SK-N-SH treated with all-trans-retinoic acid at 6 μM for 48 hours (cell line): ENCODE measurements around the gene CDK15.

Source experiments
- ATAC-seq: fragments of 200-7000 bp; cut with Tn5 transposase; 3 replicates; pipeline ENCODE4 v1.9.1; 2020; ENCODE audit warnings: mild to moderate bottlenecking, moderate library complexity
- ARNTL ChIP-seq: fragments of 450-650 bp; formaldehyde crosslinking; IDR thresholded peaks from 2 replicates; pipeline ENCODE4 v1.5.0; 2020; ENCODE audit warnings: low read depth, mild to moderate bottlenecking, moderate library complexity, borderline replicate concordance
- CREB5 ChIP-seq: fragments of 250-450 bp; sonication (Bioruptor Pico); IDR thresholded peaks from 2 replicates; pipeline ENCODE4 v1.5.1; 2020; ENCODE audit warnings: low read depth, mild to moderate bottlenecking, moderate library complexity
- CSDC2 ChIP-seq: fragments of 250-450 bp; sonication (Bioruptor Pico); IDR thresholded peaks from 2 replicates; pipeline ENCODE4 v1.5.0; 2020; ENCODE audit warnings: mild to moderate bottlenecking, moderate library complexity
- CSRNP3 ChIP-seq: fragments of 250-450 bp; sonication (Bioruptor Pico); IDR thresholded peaks from 2 replicates; pipeline ENCODE4 v1.5.1; 2021; ENCODE audit warnings: mild to moderate bottlenecking, moderate library complexity
- ESRRG ChIP-seq: fragments of 250-450 bp; sonication (Bioruptor Pico); IDR thresholded peaks from 2 replicates; pipeline ENCODE4 v1.6.1; 2021; ENCODE audit warnings: mild to moderate bottlenecking
- GLIS3 ChIP-seq: fragments of 250-450 bp; sonication (Bioruptor Pico); IDR thresholded peaks from 2 replicates; pipeline ENCODE4 v1.5.0; 2020; ENCODE audit warnings: mild to moderate bottlenecking, moderate library complexity
- OSR1 ChIP-seq: fragments of 250-450 bp; sonication (Bioruptor Pico); IDR thresholded peaks from 2 replicates; pipeline ENCODE4 v1.8.0; 2022; ENCODE audit warnings: moderate library complexity, mild to moderate bottlenecking, inconsistent platforms
- PATZ1 ChIP-seq: fragments of 250-450 bp; sonication (Bioruptor Pico); IDR thresholded peaks from 2 replicates; pipeline ENCODE4 v1.8.0; 2020; ENCODE audit warnings: mild to moderate bottlenecking, moderate library complexity, borderline replicate concordance
- POU6F1 ChIP-seq: fragments of 250-450 bp; sonication (Bioruptor Pico); IDR thresholded peaks from 2 replicates; pipeline ENCODE4 v1.8.0; 2021; ENCODE audit warnings: low read depth, mild to moderate bottlenecking, moderate library complexity, borderline replicate concordance
- PPARA ChIP-seq: fragments of 250-450 bp; sonication (Bioruptor Pico); IDR thresholded peaks from 2 replicates; pipeline ENCODE4 v1.5.0; 2020; ENCODE audit warnings: mild to moderate bottlenecking, borderline replicate concordance
- RARB ChIP-seq: fragments of 250-450 bp; sonication (Bioruptor Pico); IDR thresholded peaks from 2 replicates; pipeline ENCODE4 v1.8.0; 2021; ENCODE audit warnings: mild to moderate bottlenecking, moderate library complexity
- SNAI2 ChIP-seq: fragments of 250-450 bp; sonication (Bioruptor Pico); IDR thresholded peaks from 2 replicates; pipeline ENCODE4 v1.5.0; 2020; ENCODE audit warnings: mild to moderate bottlenecking, moderate library complexity
- TCF4 ChIP-seq: fragments of 250-450 bp; sonication (Bioruptor Pico); IDR thresholded peaks from 2 replicates; pipeline ENCODE4 v1.8.0; 2021; ENCODE audit warnings: mild to moderate bottlenecking, moderate library complexity, borderline replicate concordance
- TOX ChIP-seq: fragments of 250-450 bp; sonication (Bioruptor Pico); IDR thresholded peaks from 2 replicates; pipeline ENCODE4 v1.8.0; 2021; ENCODE audit warnings: mild to moderate bottlenecking, moderate library complexity, borderline replicate concordance
- TSHZ2 ChIP-seq: fragments of 250-450 bp; sonication (Bioruptor Pico); IDR thresholded peaks from 2 replicates; pipeline ENCODE4 v1.5.0; 2020; ENCODE audit warnings: mild to moderate bottlenecking, moderate library complexity
- ZC3H10 ChIP-seq: fragments of 250-450 bp; sonication (Bioruptor Pico); IDR thresholded peaks from 2 replicates; pipeline ENCODE4 v1.5.1; 2021; ENCODE audit warnings: mild to moderate bottlenecking, moderate library complexity
- ZFP30 ChIP-seq: fragments of 450-650 bp; formaldehyde crosslinking; IDR thresholded peaks from 2 replicates; pipeline ENCODE4 v1.5.0; 2022; ENCODE audit warnings: mild to moderate bottlenecking, moderate library complexity
- ZNF565 ChIP-seq: fragments of 450-650 bp; formaldehyde crosslinking; conservative IDR thresholded peaks from 2 replicates; pipeline ENCODE4 v1.5.0; 2020; ENCODE audit warnings: low read depth, mild to moderate bottlenecking, moderate library complexity
- ZNF8 ChIP-seq: fragments of 450-650 bp; formaldehyde crosslinking; IDR thresholded peaks from 2 replicates; pipeline ENCODE4 v1.5.0; 2020; ENCODE audit warnings: mild to moderate bottlenecking, moderate library complexity

Gene CDK15

GRCh38 chr2:201924453-201924852 is 118.1 kb downstream of the CDK15 start:
- ATAC-seq, result no peak
- no peak for TF ChIP-seq OSR1 (CRISPR knock-in tag)
- TF ChIP-seq ZC3H10 (CRISPR knock-in tag), result no peak
- TF ChIP-seq ZNF565, result no peak
- no peak for TF ChIP-seq TSHZ2 (CRISPR knock-in tag)
- no peak for TF ChIP-seq ZFP30
- no peak for TF ChIP-seq POU6F1
- TF ChIP-seq ZNF8 (CRISPR knock-in tag), result no peak
- TF ChIP-seq, all 23 proteins: peak for 0

- no peak for TF ChIP-seq RARB
- no peak for TF ChIP-seq ZC3H10 (CRISPR knock-in tag)
- no peak for TF ChIP-seq ZNF8 (CRISPR knock-in tag)
- no peak for TF ChIP-seq CREB5 (CRISPR knock-in tag)
- TF ChIP-seq ZNF565, result no peak
- TF ChIP-seq PPARA (CRISPR knock-in tag), result no peak
- TF ChIP-seq POU6F1, result no peak
- no peak for TF ChIP-seq ESRRG
- no peak for TF ChIP-seq CSDC2 (CRISPR knock-in tag)
- no peak for TF ChIP-seq ARNTL (CRISPR knock-in tag)
- TF ChIP-seq TSHZ2 (CRISPR knock-in tag), result no peak
- no peak for TF ChIP-seq CSRNP3 (CRISPR knock-in tag)
- TF ChIP-seq TOX (CRISPR knock-in tag), result no peak
- TF ChIP-seq PATZ1 (CRISPR knock-in tag), result no peak
- no peak for TF ChIP-seq TCF4 (CRISPR knock-in tag)
- no peak for TF ChIP-seq OSR1 (CRISPR knock-in tag)
- TF ChIP-seq GLIS3, result no peak
- TF ChIP-seq SNAI2 (CRISPR knock-in tag), result no peak
- TF ChIP-seq ZFP30, result no peak
- no peak for ATAC-seq
Observed at GRCh38 chr2:201925056-201925455, 118.7 kb downstream of the CDK15 start.
